Measurements from ENCODE around the gene HRCT1. TPM values are rescaled to one million over a fixed set of nuclear protein-coding genes. Genes with fewer than 3 reads are reported as not detected.

The HRCT1 gene
- total RNA-seq, 4 donors from 2014 or later, result 0.81 to 11.8 (median 3.3) TPM

DNA sequence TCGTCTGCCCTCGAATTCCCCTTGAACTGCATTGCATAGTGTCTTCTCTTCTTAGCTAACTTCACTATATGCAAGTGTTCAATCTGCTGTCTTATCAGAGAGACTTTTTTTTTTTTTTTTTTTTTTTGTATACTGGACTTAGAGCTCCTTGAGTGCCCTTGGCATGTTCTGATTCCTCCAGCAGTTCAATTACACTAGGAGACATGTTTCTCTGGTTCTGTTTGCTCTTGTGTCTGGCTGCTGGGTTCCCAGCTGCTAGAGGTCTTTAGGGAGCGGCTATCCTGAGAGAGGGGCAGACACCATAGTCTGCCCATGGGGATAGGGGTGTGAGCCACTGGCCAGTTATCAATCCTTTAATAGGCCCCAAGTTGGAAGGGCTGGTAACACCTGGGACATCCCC is 38.8 kb downstream of the HRCT1 start:
- H3K4me3 ChIP-seq (replicated peaks in 1 of 3), result no peak overlapping the region
- peaks cover 14 to 46% of the 10 kb centered on the region in 2 donors for H3K4me1 ChIP-seq
- no peak for DNase-seq
- intact Hi-C loops (cut with DNase I), result loop anchor here (5.0 kb wide), 1 partner anchor 38 kb away; the partner anchor contains the start of genes HRCT1 and SPAAR
- H3K27ac ChIP-seq, result peak overlapping the region in 2 of 3 donors; percentile 45 to 59
- no peaks in the 10 kb centered on the region for H3K9me3 ChIP-seq
- 92 to 93% methylated on average over 3 of the region's 3 CpGs for WGBS, 2 donors
- TF ChIP-seq, protein P1, sequence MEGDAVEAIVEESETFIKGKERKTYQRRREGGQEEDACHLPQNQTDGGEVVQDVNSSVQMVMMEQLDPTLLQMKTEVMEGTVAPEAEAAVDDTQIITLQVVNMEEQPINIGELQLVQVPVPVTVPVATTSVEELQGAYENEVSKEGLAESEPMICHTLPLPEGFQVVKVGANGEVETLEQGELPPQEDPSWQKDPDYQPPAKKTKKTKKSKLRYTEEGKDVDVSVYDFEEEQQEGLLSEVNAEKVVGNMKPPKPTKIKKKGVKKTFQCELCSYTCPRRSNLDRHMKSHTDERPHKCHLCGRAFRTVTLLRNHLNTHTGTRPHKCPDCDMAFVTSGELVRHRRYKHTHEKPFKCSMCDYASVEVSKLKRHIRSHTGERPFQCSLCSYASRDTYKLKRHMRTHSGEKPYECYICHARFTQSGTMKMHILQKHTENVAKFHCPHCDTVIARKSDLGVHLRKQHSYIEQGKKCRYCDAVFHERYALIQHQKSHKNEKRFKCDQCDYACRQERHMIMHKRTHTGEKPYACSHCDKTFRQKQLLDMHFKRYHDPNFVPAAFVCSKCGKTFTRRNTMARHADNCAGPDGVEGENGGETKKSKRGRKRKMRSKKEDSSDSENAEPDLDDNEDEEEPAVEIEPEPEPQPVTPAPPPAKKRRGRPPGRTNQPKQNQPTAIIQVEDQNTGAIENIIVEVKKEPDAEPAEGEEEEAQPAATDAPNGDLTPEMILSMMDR (IDR thresholded peaks at IDR 0.05), result no peak
- TF ChIP-seq POLR2A (IDR thresholded peaks at IDR 0.05), result no peak
- H3K27me3 ChIP-seq, result no peaks in the 10 kb centered on the region
- no peaks in the 10 kb centered on the region for H3K36me3 ChIP-seq

DNA sequence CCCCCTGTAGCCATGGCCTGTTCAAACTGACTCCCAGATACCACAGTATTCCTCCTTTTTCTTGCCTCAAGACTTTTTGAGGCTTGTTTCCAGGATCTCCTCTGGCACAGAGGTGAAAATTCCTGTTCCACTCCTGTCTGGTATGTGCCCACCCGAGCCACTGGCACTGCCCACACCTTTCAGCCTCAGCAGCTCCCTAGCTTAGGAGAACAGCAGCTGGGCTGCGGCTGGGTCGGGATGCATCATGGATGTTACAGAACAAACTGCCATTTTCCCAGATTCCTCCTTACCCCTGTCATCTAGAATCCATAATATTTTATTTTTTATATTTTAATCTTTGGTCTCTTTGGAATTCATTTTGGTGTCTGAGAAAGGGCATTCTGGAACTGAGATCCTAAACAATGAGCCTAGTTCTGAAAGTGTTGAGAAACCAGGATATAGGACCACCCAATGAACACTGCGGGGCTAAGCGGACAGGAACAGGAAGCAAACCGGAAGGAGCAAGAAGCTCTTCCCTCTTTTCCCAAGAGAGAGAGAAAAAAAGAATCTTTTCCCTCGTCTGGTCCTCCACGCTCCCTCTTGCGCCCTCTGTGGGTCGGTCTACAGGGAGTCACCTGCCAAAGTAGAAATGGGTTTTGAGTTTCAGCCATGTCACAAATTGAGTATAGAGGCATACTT is 39.5 kb downstream of the HRCT1 start:
- Histone ChIP-seq H3K27me3 (no peaks in the 10 kb centered on the region), H3K9me3 (no peaks in the 10 kb centered on the region), H3K4me1 (peaks cover 14 to 44% of the 10 kb centered on the region in 2 donors), H3K36me3 (no peaks in the 10 kb centered on the region), H3K4me3 (replicated peaks in 1 of 3) (no peak overlapping the region), H3K27ac (peak overlapping the region; percentile 2 to 59 (median 45))
- TF ChIP-seq, protein P1 (IDR thresholded peaks at IDR 0.05), result peak; percentile 54 to 93 (median 80)
- no peak for TF ChIP-seq POLR2A (IDR thresholded peaks at IDR 0.05)
- 27 to 28% methylated on average over 10 of the region's 10 CpGs for WGBS, 2 donors
- intact Hi-C loops (cut with DNase I), result no loop called here
- DNase-seq, result peak; percentile 82 to 90

DNA sequence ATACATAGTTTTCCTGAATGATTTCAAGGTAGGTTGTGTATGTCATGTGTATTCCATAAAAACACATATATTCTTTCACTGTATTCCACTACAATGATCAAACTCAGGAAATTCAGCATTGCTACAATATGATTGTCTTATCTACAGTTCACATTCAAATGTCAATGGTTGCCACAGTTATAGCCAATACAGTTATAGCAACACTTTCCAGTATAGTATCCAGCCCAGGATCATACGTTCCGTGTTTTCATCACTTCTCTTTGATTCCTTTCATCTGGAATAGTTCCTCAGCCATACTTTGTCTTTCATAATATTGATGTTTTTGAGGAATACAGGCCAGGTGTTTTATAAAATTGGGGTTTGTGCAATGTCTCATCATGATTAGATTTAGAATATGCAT is 42.4 kb downstream of the HRCT1 start:
- H3K36me3 ChIP-seq, result no peaks in the 10 kb centered on the region
- no peaks in the 10 kb centered on the region for H3K27me3 ChIP-seq
- H3K4me3 ChIP-seq (replicated peaks in 1 of 3), result no peak overlapping the region
- peaks cover 8 to 26% of the 10 kb centered on the region in 2 donors for H3K4me1 ChIP-seq
- no peak for DNase-seq
- intact Hi-C loops (cut with DNase I), result no loop called here
- no peaks in the 10 kb centered on the region for H3K9me3 ChIP-seq
- WGBS, 2 donors, result 91 to 93% methylated on average over 2 of the region's 2 CpGs
- peak overlapping the region in 1 of 3 donors; percentile 12 for H3K27ac ChIP-seq
- TF ChIP-seq, protein P1 (IDR thresholded peaks at IDR 0.05), result no peak
- TF ChIP-seq POLR2A (IDR thresholded peaks at IDR 0.05), result no peak

DNA sequence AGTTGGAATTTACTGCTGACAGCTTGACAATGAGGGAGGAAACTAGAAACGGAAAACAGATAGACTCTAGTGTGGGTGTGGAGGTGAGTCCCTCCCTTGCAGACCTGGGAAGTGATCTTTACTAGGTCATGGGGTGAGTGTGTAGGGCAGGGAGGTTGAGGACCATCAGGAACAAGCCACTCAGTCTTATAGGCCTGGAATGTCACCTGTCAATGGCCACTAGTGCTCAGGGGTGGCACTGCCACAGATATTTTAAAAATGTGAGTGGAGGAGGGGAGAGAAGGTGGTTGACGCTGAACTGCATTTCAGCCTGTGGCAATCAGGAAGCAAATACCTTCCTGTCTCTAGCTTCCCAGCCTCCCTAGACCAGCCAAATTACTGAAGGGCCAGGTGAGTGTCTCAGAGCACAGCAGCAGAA is 42.9 kb downstream of the HRCT1 start:
- no peaks in the 10 kb centered on the region for H3K36me3 ChIP-seq
- DNase-seq, result peak in 1 of 2 donors; percentile 27
- intact Hi-C loops (cut with DNase I), result no loop called here
- peak overlapping the region in 2 of 3 donors; percentile 12 to 15 for H3K27ac ChIP-seq
- H3K27me3 ChIP-seq, result no peaks in the 10 kb centered on the region
- H3K4me1 ChIP-seq, result peaks cover 8 to 21% of the 10 kb centered on the region in 2 donors
- TF ChIP-seq, protein P1 (IDR thresholded peaks at IDR 0.05), result no peak
- no peak for TF ChIP-seq POLR2A (IDR thresholded peaks at IDR 0.05)
- no peak overlapping the region for H3K4me3 ChIP-seq (replicated peaks in 1 of 3)
- WGBS, 2 donors, result 58 to 63% methylated on average over 2 of the region's 2 CpGs
- no peaks in the 10 kb centered on the region for H3K9me3 ChIP-seq

DNA sequence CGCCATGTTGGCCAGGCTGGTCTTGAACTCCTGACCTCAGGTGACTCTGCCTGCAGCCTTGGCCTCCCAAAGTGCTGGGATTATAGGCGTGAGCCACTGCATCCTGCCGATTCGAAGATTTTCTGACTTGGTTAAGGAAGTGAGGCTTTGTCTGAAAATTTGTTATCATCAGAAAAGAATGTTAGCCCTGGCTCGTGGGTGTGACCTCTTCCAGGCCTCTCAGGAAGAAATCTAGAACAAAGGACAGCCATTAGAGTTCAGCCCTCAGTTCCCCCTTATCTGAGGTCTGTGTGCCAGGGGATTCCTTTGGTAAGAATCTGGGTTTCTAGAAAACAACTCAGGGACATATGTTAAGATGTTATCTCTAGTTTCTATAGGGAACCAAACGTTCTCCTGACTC is 45.7 kb downstream of the HRCT1 start:
- no peaks in the 10 kb centered on the region for H3K27me3 ChIP-seq
- no peak for TF ChIP-seq POLR2A (IDR thresholded peaks at IDR 0.05)
- TF ChIP-seq, protein P1 (IDR thresholded peaks at IDR 0.05), result no peak
- intact Hi-C loops (cut with DNase I), result loop anchor here (10.0 kb wide), 1 partner anchor 213 kb away; the partner anchor contains the start of gene CCIN

More for the DNA sequence above, 45.7 kb downstream of the HRCT1 start:
- Histone ChIP-seq H3K4me1 (peaks cover 0 to 7% of the 10 kb centered on the region in 2 donors), H3K9me3 (no peaks in the 10 kb centered on the region), H3K36me3 (no peaks in the 10 kb centered on the region), H3K27ac (no peak overlapping the region), H3K4me3 (replicated peaks in 1 of 3) (no peak overlapping the region)
- 67 to 70% methylated on average over 6 of the region's 6 CpGs for WGBS, 2 donors
- no peak for DNase-seq

Data from thyroid gland (tissue), 4 donors.